WI38 (cell line): ENCODE results near the gene MAGI1.

Source experiments
- H3K4me3 ChIP-seq: 2 replicates; pipeline ENCODE4 v1.5.1; 2011; ENCODE audit warnings: low read depth, mild to moderate bottlenecking, control low read depth, low read length
- CTCF ChIP-seq: IDR thresholded peaks from 2 replicates; pipeline ENCODE4 v1.5.1; 2012; ENCODE audit warnings: low read depth, mild to moderate bottlenecking, control low read depth, low read length

MAGI1 gene

DNA sequence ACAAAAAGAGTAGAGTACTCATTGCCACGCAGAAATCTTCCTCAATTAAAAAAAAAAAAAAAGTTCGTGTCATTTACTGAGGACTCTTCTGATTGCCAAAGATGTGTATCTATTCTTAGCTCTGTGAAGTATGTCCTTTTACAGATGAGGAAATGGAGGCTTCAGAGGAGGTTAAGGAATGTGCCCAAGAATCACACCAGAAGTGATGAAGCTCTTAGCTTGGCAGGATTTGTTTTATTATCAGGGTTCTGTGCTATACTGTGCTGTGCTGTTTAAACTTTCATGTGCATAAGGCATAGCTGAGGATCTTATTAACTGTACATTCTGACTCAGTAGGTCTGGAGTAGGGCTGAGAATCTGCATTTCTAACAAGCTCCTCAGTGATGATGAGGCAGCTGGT lies 685.8 kb downstream of the MAGI1 start:
- no peak overlapping the region for H3K4me3 ChIP-seq
- TF ChIP-seq CTCF, result no peak

DNA sequence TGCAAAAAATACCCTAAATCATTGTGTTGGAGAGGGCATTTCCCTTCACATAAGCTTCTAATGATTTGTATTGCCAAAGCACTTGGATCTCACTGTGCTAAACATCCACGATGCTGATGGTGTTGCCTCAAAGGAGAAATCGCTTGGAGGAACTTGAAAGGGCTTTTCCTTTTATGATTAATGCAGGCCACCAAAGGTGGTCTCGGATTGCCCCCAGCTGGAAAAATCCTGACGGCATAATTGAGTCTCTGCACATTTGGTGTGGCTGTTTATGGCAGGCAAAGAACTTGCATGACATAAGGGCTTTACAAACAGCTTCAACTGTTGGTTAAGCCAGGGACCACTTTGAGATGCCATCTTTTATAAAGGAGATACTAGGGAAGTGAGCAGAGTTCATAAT lies 687.0 kb downstream of the MAGI1 start:
- no peak overlapping the region for H3K4me3 ChIP-seq
- TF ChIP-seq CTCF, result no peak

DNA sequence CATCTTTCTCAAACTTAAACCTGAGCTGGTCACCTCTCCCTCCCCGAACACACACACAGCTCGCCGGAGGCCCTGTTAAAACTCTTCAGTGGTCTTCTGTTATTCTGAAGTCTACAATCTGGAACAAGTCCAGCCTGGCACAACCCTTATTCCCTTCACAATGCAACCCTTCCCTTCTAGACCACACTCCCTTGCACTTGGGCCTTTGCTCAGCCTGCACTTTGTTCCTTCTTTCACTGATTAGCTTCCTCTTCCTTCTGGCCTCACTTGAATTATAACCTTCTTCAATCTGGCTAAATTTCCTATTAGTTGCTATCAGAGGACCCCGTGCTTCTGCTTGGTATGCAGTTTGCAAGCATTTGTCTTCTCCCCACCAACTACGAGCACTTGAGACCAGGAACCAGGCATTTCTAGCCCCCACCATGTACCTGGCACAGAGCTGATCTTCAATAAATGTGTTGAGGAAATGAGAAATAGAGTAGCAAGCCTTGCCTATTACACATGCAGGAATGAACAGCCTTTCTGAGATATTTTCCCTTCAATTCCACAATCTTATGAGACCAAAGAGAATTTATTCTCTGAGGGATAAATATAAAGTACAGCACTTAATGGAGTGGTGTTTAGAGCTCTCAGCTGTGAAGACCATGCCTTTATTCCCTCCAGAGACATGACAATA lies 687.8 kb downstream of the MAGI1 start:
- TF ChIP-seq CTCF, result no peak
- no peak overlapping the region for H3K4me3 ChIP-seq

- TF ChIP-seq CTCF, result no peak
These were observed 690.2 kb downstream of the MAGI1 start for GRCh38 chr3:65348398-65348995.

DNA sequence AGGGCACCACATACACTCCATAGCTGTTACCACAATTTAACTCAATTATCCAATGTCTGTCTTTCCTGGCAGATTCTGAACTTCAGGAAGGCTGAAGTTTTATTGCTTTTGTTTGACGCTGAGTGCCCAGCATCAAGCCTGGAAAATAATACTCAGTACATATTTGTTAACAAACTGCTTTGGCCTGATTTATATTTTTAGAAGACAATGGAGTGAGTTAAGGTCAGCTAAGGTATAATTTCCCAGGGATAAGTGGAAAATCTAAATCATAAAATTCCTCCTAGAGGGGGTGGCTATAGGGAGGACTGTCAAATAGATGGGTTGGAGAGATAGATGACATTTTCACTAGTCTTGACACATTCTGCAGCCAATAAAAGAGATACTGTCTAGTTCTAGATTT lies 691.6 kb downstream of the MAGI1 start:
- no peak overlapping the region for H3K4me3 ChIP-seq
- TF ChIP-seq CTCF, result no peak

More at GRCh38 chr3:65348398-65348995, 690.2 kb downstream of the MAGI1 start:
- no peak overlapping the region for H3K4me3 ChIP-seq

- no peak for TF ChIP-seq CTCF
- H3K4me3 ChIP-seq, result no peak overlapping the region
These were observed 693.9 kb downstream of the MAGI1 start for GRCh38 chr3:65344846-65345245.

GRCh38 chr3:65344444-65344843 lies 694.3 kb downstream of the MAGI1 start:
- TF ChIP-seq CTCF, result no peak

More at GRCh38 chr3:65344444-65344843, 694.3 kb downstream of the MAGI1 start:
- no peak overlapping the region for H3K4me3 ChIP-seq
